Endothelial cell of umbilical vein (primary cell): ENCODE results near the gene MED26. TPM values are rescaled to one million over a fixed set of nuclear protein-coding genes. Genes with fewer than 3 reads are reported as not detected.

ENCODE experiments used
- BruUV-seq: library from RNA; stranded (reverse); fragments of 400-500 nt; replicated peaks from 2 replicates; lab custom pipeline; 2021; lab: Mats Ljungman, UMichigan
- CTCF ChIA-PET: fragments of 300-600, 350-600 bp; sonication (Branson Sonifier 250); formaldehyde crosslinking; loops from one replicate; lab custom pipeline; 2021; ENCODE audit warnings: antibody characterized with exemption, inconsistent platforms; lab: Charles Lee
- POLR2A ChIA-PET: fragments of 300-600, 350-600 bp; sonication (Branson Sonifier 250); formaldehyde crosslinking; loops from one replicate; lab custom pipeline; 2021; ENCODE audit warnings: antibody characterized with exemption, inconsistent platforms; lab: Charles Lee
- DNase-seq: peaks from one replicate; pipeline ENCODE4 v3.0.0-alpha.2; 2011; ENCODE audit warnings: low read depth, low spot score
- FAIRE-seq: peaks from 2 replicates; lab custom pipeline; 2011; peaks lifted over from hg19 to GRCh38; lab: Jason Lieb, UNC
- H2AFZ ChIP-seq: 2 replicates; pipeline ENCODE4 v1.6.0; 2012; ENCODE audit warnings: low read depth, low read length, control low read depth, inconsistent platforms
- H3K27ac ChIP-seq: 2 replicates; pipeline ENCODE4 v1.5.1; 2011; ENCODE audit warnings: low read depth, mild to moderate bottlenecking, control low read depth, low read length, moderate library complexity; ENCODE audit not compliant: insufficient read depth
- H3K27me3 ChIP-seq, 2 experiments: 2 replicates each; pipeline versions ENCODE4 v1.6.0 to v1.6.1; 2011; ENCODE audit warnings: low read length in 2 of 2, mixed read lengths in 1 of 2; ENCODE audit not compliant: control insufficient read depth in 2 of 2, insufficient read depth in 2 of 2
- H3K36me3 ChIP-seq, 2 experiments: 2 replicates in 1 of 2; 3 replicates in 1 of 2; pipeline ENCODE4 v1.5.1; 2011; ENCODE audit warnings: low read length in 2 of 2, mild to moderate bottlenecking in 1 of 2, moderate library complexity in 1 of 2; ENCODE audit not compliant: control insufficient read depth in 2 of 2, insufficient read depth in 2 of 2; ENCODE audit errors: extremely low read depth in 1 of 2
- H3K4me1 ChIP-seq: 3 replicates; pipeline ENCODE4 v1.5.1; 2011; ENCODE audit warnings: mild to moderate bottlenecking, low read length; ENCODE audit not compliant: control insufficient read depth, insufficient read depth; ENCODE audit errors: extremely low read depth
- H3K4me2 ChIP-seq: 2 replicates; pipeline ENCODE4 v1.6.1; 2011; ENCODE audit warnings: low read length, control low read depth, mixed read lengths; ENCODE audit not compliant: insufficient read depth
- H3K4me3 ChIP-seq, 3 experiments: fragments of 200-600 bp in 1 of 3; sonication (generic), shearing (Covaris generic) in 1 of 3; replicated peaks in 1 of 3; 2 replicates each; pipeline ENCODE4 v1.5.1; 2011 to 2016; ENCODE audit warnings: control low read depth in 3 of 3, low read length in 3 of 3, mild to moderate bottlenecking in 2 of 3, inconsistent platforms in 1 of 3, low read depth in 1 of 3, moderate library complexity in 1 of 3; ENCODE audit not compliant: insufficient read depth in 1 of 3
- H3K79me2 ChIP-seq: 2 replicates; pipeline ENCODE4 v1.6.0; 2012; ENCODE audit warnings: low read length, inconsistent platforms; ENCODE audit not compliant: control insufficient read depth, insufficient read depth
- H3K9ac ChIP-seq: replicated peaks from 2 replicates; pipeline ENCODE3; 2011; ENCODE audit warnings: low read length, control low read depth; ENCODE audit not compliant: insufficient read depth; ENCODE audit errors: extremely low read depth
- H3K9me1 ChIP-seq: replicated peaks from 3 replicates; pipeline ENCODE4 v1.6.0; 2011; ENCODE audit warnings: mild to moderate bottlenecking, low read length; ENCODE audit not compliant: control insufficient read depth, insufficient read depth; ENCODE audit errors: extremely low read depth
- H3K9me3 ChIP-seq: replicated peaks from 2 replicates; pipeline ENCODE4 v1.5.1; 2012; ENCODE audit warnings: low read length, inconsistent platforms; ENCODE audit not compliant: control insufficient read depth, insufficient read depth
- H4K20me1 ChIP-seq: replicated peaks from 2 replicates; pipeline ENCODE3; 2011; ENCODE audit warnings: mild to moderate bottlenecking, low read length; ENCODE audit not compliant: control insufficient read depth, insufficient read depth; ENCODE audit errors: extremely low read depth
- EZH2 ChIP-seq: IDR thresholded peaks from 2 replicates; pipeline ENCODE4 v1.6.1; 2012; ENCODE audit warnings: borderline replicate concordance, low read depth, mild to moderate bottlenecking, moderate library complexity, low read length, inconsistent platforms; ENCODE audit not compliant: severe bottlenecking
- FOS ChIP-seq: IDR thresholded peaks from 2 replicates; pipeline ENCODE4 v1.6.1; 2011; ENCODE audit warnings: mild to moderate bottlenecking, low read length, moderate library complexity, borderline replicate concordance; ENCODE audit not compliant: insufficient read depth
- GATA2 ChIP-seq: IDR thresholded peaks from 2 replicates; pipeline ENCODE4 v1.7.0; 2011; ENCODE audit warnings: low read depth, mild to moderate bottlenecking, moderate library complexity, mixed read lengths, low read length; ENCODE audit not compliant: insufficient read length, insufficient read depth
- JUN ChIP-seq: IDR thresholded peaks from 2 replicates; pipeline ENCODE4 v1.6.1; 2011; ENCODE audit warnings: borderline replicate concordance, low read depth; ENCODE audit not compliant: insufficient read length, insufficient read depth
- MYC ChIP-seq: IDR thresholded peaks from one replicate; pipeline ENCODE4 v1.6.1; 2011; ENCODE audit warnings: mild to moderate bottlenecking, low read depth, low read length
- POLR2A ChIP-seq: IDR thresholded peaks from 2 replicates; pipeline ENCODE4 v1.6.1; 2012; ENCODE audit warnings: low read depth, mild to moderate bottlenecking, control low read depth, low read length
- POLR2AphosphoS5 ChIP-seq: IDR thresholded peaks from 2 replicates; pipeline ENCODE4 v1.6.1; 2012; ENCODE audit warnings: low read depth, mild to moderate bottlenecking, control low read depth, low read length, moderate library complexity; ENCODE audit not compliant: insufficient read depth
- dilution Hi-C: fragments of 300-500 bp; cut with MboI; formaldehyde crosslinking; loops from one replicate; pipeline ENCODE4 v1.15.0; 2019; ENCODE audit warnings: low sequenced_read_pairs; ENCODE audit not compliant: extremely low pct_ligation_motif_present
- intact Hi-C: fragments of 100-400 bp; cut with micrococcal nuclease; formaldehyde crosslinking; loops from one replicate; pipeline ENCODE4 v1.10.0; 2022
- polyA plus RNA-seq, 4 experiments: library from polyadenylated mRNA; depleted of rRNA in 3 of 4; stranded (reverse) in 3 of 4; unstranded in 1 of 4; fragments of >200 nt; gene quantifications; 2 replicates each; pipeline versions ENCODE4 v1.2.1 to v1.2.3, GENCODE V29; 2011 to 2012; ENCODE audit warnings: missing spikeins in 1 of 4
- total RNA-seq: library from RNA; stranded (reverse); gene quantifications from 2 replicates; pipeline ENCODE4 v1.2.3, GENCODE V29; 2021
- TF ChIP-seq, protein P1 (sequence below), 2 donors: IDR thresholded peaks; 1 replicate in 1 of 2; 2 replicates in 1 of 2; pipeline ENCODE4 v1.5.1; 2011; ENCODE audit warnings: low read length in 2 of 2, mild to moderate bottlenecking in 2 of 2, moderate library complexity in 2 of 2, control low read depth in 1 of 2, inconsistent platforms in 1 of 2, low read depth in 1 of 2; ENCODE audit not compliant: insufficient read depth in 1 of 2; ENCODE audit errors: extremely low read depth in 1 of 2
- TF ChIP-seq, protein P2 (sequence below): IDR thresholded peaks from 2 replicates; pipeline ENCODE4 v1.6.1; 2011; ENCODE audit not compliant: insufficient read depth, insufficient read length

MED26 gene
- total and polyA plus RNA-seq, 2 donors (not counting 3 experiments of a cell fraction or from before 2014, with no cell fraction given), result 5.6 to 13.4 TPM

- Histone ChIP-seq H3K36me3 (peaks cover 3 to 15% of the 10 kb centered on the region in 2 experiments), H3K9ac (no peak overlapping the region), H3K4me2 (no peak overlapping the region), H3K79me2 (peaks cover 21% of the 10 kb centered on the region), H3K27me3 (no peaks in the 10 kb centered on the region), H3K9me3 (no peaks in the 10 kb centered on the region), H3K27ac (no peak overlapping the region), H4K20me1 (no peaks in the 10 kb centered on the region), H2AFZ (no peak overlapping the region), H3K4me1 (no peaks in the 10 kb centered on the region), H3K4me3 (no peak overlapping the region), H3K9me1 (no peaks in the 10 kb centered on the region)
- intact Hi-C loops (no loop called here), dilution Hi-C loops (no loop called here)
- CTCF ChIA-PET, result no interaction called here
- no peak for TF ChIP-seq GATA2
- no peak for TF ChIP-seq POLR2AphosphoS5
- TF ChIP-seq, protein P1, sequence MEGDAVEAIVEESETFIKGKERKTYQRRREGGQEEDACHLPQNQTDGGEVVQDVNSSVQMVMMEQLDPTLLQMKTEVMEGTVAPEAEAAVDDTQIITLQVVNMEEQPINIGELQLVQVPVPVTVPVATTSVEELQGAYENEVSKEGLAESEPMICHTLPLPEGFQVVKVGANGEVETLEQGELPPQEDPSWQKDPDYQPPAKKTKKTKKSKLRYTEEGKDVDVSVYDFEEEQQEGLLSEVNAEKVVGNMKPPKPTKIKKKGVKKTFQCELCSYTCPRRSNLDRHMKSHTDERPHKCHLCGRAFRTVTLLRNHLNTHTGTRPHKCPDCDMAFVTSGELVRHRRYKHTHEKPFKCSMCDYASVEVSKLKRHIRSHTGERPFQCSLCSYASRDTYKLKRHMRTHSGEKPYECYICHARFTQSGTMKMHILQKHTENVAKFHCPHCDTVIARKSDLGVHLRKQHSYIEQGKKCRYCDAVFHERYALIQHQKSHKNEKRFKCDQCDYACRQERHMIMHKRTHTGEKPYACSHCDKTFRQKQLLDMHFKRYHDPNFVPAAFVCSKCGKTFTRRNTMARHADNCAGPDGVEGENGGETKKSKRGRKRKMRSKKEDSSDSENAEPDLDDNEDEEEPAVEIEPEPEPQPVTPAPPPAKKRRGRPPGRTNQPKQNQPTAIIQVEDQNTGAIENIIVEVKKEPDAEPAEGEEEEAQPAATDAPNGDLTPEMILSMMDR (IDR thresholded peaks at IDR 0.05; ENCODE audit: extremely low read depth in 1 of 2, insufficient read depth in 1 of 2, low read depth in 1 of 2, low read length in 2 of 2), result no peak
- no peak for TF ChIP-seq EZH2
- no peak for TF ChIP-seq MYC
- TF ChIP-seq, protein P2, sequence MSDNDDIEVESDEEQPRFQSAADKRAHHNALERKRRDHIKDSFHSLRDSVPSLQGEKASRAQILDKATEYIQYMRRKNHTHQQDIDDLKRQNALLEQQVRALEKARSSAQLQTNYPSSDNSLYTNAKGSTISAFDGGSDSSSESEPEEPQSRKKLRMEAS, result no peak
- no peak for TF ChIP-seq FOS
- no peak for TF ChIP-seq POLR2A
- no peak for TF ChIP-seq JUN
- DNase-seq, result no peak
- POLR2A ChIA-PET, result no interaction called here
- no TSS peak for BruUV-seq
- no peak for FAIRE-seq
These were observed 9.5 kb upstream of the MED26 start for GRCh38 chr19:16637535-16637934.
